ENCODE data around the gene ACOT7.

GRCh38 chr1:6423321-6423999 lies 29.9 kb upstream of the ACOT7 start:
- peak; percentile 98 for TF ChIP-seq CTCF (conservative IDR thresholded peaks at IDR 0.05; ENCODE audit: low read depth, low read length)
- TF ChIP-seq EZH2phosphoT487 (IDR thresholded peaks at IDR 0.05; ENCODE audit: borderline replicate concordance, low read length), result no peak

Measured in PC-3 (cell line).